OCI-LY1 (cell line): Measurements from ENCODE around the gene GATAD2A.
A peak's percentile ranks its signal among the peaks of the same experiment; 100 is the strongest.

Source experiments
- H2AFZ ChIP-seq: fragments of 200-600 bp; sonication (generic), shearing (Covaris generic); 2 replicates; pipeline ENCODE4 v1.6.0; 2014; ENCODE audit warnings: antibody characterized with exemption, mild to moderate bottlenecking, low read length
- H3F3A ChIP-seq: fragments of 200-600 bp; sonication (generic), shearing (Covaris generic); 2 replicates; pipeline ENCODE4 v1.6.0; 2014; ENCODE audit warnings: mild to moderate bottlenecking, antibody characterized with exemption, low read length, moderate library complexity; ENCODE audit not compliant: insufficient read depth
- H3K27ac ChIP-seq: fragments of 200-600 bp; sonication (generic); 2 replicates; pipeline ENCODE4 v1.5.1; 2014; ENCODE audit warnings: low read length, mixed run types, mild to moderate bottlenecking, low read depth; ENCODE audit not compliant: poor library complexity, severe bottlenecking
- H3K27me3 ChIP-seq: fragments of 200-600 bp; sonication (generic); 2 replicates; pipeline ENCODE4 v1.6.0; 2014; ENCODE audit warnings: antibody characterized with exemption, mild to moderate bottlenecking, low read length, moderate library complexity; ENCODE audit not compliant: insufficient read depth
- H3K36me3 ChIP-seq: fragments of 200-600 bp; sonication (generic); 2 replicates; pipeline ENCODE4 v1.6.1; 2014; ENCODE audit warnings: mild to moderate bottlenecking, antibody characterized with exemption, low read length, moderate library complexity, mixed read lengths; ENCODE audit not compliant: insufficient read depth
- H3K4me1 ChIP-seq: fragments of 200-600 bp; sonication (generic); 2 replicates; pipeline ENCODE4 v1.5.1; 2014; ENCODE audit warnings: mild to moderate bottlenecking, low read length, moderate library complexity; ENCODE audit not compliant: insufficient read depth, severe bottlenecking
- H3K4me2 ChIP-seq: fragments of 200-600 bp; sonication (generic), shearing (Covaris generic); 2 replicates; pipeline ENCODE4 v1.6.1; 2014; ENCODE audit warnings: low read length
- H3K4me3 ChIP-seq: fragments of 200-600 bp; sonication (generic); 2 replicates; pipeline ENCODE4 v1.5.1; 2014; ENCODE audit warnings: low read length, low read depth, mild to moderate bottlenecking, mixed read lengths; ENCODE audit not compliant: poor library complexity, severe bottlenecking
- H3K79me2 ChIP-seq: fragments of 200-600 bp; shearing (Covaris generic); 2 replicates; pipeline ENCODE4 v1.6.1; 2016; ENCODE audit warnings: mixed run types, low read length, mixed read lengths; ENCODE audit not compliant: insufficient read depth
- H3K9ac ChIP-seq: fragments of 200-600 bp; sonication (generic), shearing (Covaris generic); 2 replicates; pipeline ENCODE4 v1.6.1; 2014; ENCODE audit warnings: mild to moderate bottlenecking, low read length, mixed read lengths
- H3K9me2 ChIP-seq: fragments of 200-600 bp; sonication (generic), shearing (Covaris generic); 2 replicates; pipeline ENCODE4 v1.6.1; 2014; ENCODE audit warnings: low read depth, mild to moderate bottlenecking, low read length, mixed read lengths
- H3K9me3 ChIP-seq: fragments of 200-600 bp; shearing (Covaris generic); 2 replicates; pipeline ENCODE4 v1.6.1; 2014; ENCODE audit warnings: low read length, mixed read lengths
- H4K20me1 ChIP-seq: fragments of 200-600 bp; sonication (generic), shearing (Covaris generic); 2 replicates; pipeline ENCODE4 v1.6.0; 2016; ENCODE audit warnings: mild to moderate bottlenecking, low read length; ENCODE audit not compliant: insufficient read depth
- CTCF ChIP-seq: fragments of 200-600 bp; sonication (generic), shearing (Covaris generic); IDR thresholded peaks from 2 replicates; pipeline ENCODE4 v1.5.1; 2017; ENCODE audit warnings: mild to moderate bottlenecking, antibody characterized with exemption, low read length, moderate library complexity, mixed read lengths
- EZH2 ChIP-seq: fragments of 200-600 bp; sonication (generic), shearing (Covaris generic); IDR thresholded peaks from 2 replicates; pipeline ENCODE4 v1.8.0; 2017; ENCODE audit warnings: borderline replicate concordance, mixed run types, mild to moderate bottlenecking, antibody characterized with exemption, low read length, moderate library complexity, mixed read lengths

The GATAD2A gene

GRCh38 chr19:19410553-19411550, 5.4 kb downstream of the GATAD2A start:
- Histone ChIP-seq H4K20me1 (no peaks in the 10 kb centered on the region), H3K9ac (no peak overlapping the region)
- peak; percentile 13; the same call in 1 of the 2 replicates for TF ChIP-seq CTCF
- no peak for TF ChIP-seq EZH2

GRCh38 chr19:19416280-19416679, 10.8 kb downstream of the GATAD2A start:
- Histone ChIP-seq H2AFZ (no peak overlapping the region), H3K36me3 (peaks cover 20% of the 10 kb centered on the region; the same call in 1 of the 2 replicates), H3K9ac (no peak overlapping the region), H3K27me3 (no peaks in the 10 kb centered on the region), H3F3A (no peaks in the 10 kb centered on the region), H3K4me2 (no peak overlapping the region), H3K4me3 (no peak overlapping the region), H3K79me2 (peaks cover 95% of the 10 kb centered on the region), H3K9me2 (no peaks in the 10 kb centered on the region), H3K9me3 (no peaks in the 10 kb centered on the region), H4K20me1 (no peaks in the 10 kb centered on the region), H3K4me1 (peaks cover 55% of the 10 kb centered on the region), H3K27ac (no peak overlapping the region)
- TF ChIP-seq EZH2 (no peak), CTCF (no peak)

More at GRCh38 chr19:19410553-19411550, 5.4 kb downstream of the GATAD2A start:
- H3K4me1 ChIP-seq = peaks cover 45% of the 10 kb centered on the region
- no peak overlapping the region for H3K4me3 ChIP-seq
- no peaks in the 10 kb centered on the region for H3F3A ChIP-seq
- no peak overlapping the region for H3K4me2 ChIP-seq
- H3K79me2 ChIP-seq = peaks cover 94% of the 10 kb centered on the region
- no peaks in the 10 kb centered on the region for H3K27me3 ChIP-seq
- H3K9me3 ChIP-seq = no peaks in the 10 kb centered on the region
- no peaks in the 10 kb centered on the region for H3K9me2 ChIP-seq
- peak overlapping the region; percentile 18 for H3K27ac ChIP-seq
- H3K36me3 ChIP-seq = peaks cover 19% of the 10 kb centered on the region; the same call in 1 of the 2 replicates
- H2AFZ ChIP-seq = no peak overlapping the region

- peak overlapping the region; percentile 52; the same call in 1 of the 2 replicates for H3K4me2 ChIP-seq
- peaks cover 57% of the 10 kb centered on the region for H3K4me1 ChIP-seq
- peaks cover 96% of the 10 kb centered on the region for H3K79me2 ChIP-seq
- no peaks in the 10 kb centered on the region for H3K9me2 ChIP-seq
- no peak overlapping the region for H2AFZ ChIP-seq
- H3K4me3 ChIP-seq = no peak overlapping the region
- H3F3A ChIP-seq = no peaks in the 10 kb centered on the region
- no peak for TF ChIP-seq CTCF
- TF ChIP-seq EZH2 = no peak
- H3K27ac ChIP-seq = peak overlapping the region; percentile 72
- no peaks in the 10 kb centered on the region for H3K9me3 ChIP-seq
- peaks cover 14% of the 10 kb centered on the region; the same call in 1 of the 2 replicates for H3K36me3 ChIP-seq
- H4K20me1 ChIP-seq = no peaks in the 10 kb centered on the region
- no peaks in the 10 kb centered on the region for H3K27me3 ChIP-seq
- no peak overlapping the region; the same call in 1 of the 2 replicates for H3K9ac ChIP-seq
These were observed 11.6 kb downstream of the GATAD2A start for GRCh38 chr19:19417046-19417445.
